ENCODE data around the gene ZBTB5. TPM values are rescaled to one million over a fixed set of nuclear protein-coding genes. Genes with fewer than 3 reads are reported as not detected.

Gene ZBTB5
- total and polyA plus RNA-seq, 2 of the 13 experiments (the other 11 are each of a cell fraction or from before 2014, with no cell fraction given), result 12.5 to 20.5 TPM

GRCh38 chr9:37417857-37418618 lies 47.2 kb downstream of the ZBTB5 start (continued):
- TF ChIP-seq, protein P1, sequence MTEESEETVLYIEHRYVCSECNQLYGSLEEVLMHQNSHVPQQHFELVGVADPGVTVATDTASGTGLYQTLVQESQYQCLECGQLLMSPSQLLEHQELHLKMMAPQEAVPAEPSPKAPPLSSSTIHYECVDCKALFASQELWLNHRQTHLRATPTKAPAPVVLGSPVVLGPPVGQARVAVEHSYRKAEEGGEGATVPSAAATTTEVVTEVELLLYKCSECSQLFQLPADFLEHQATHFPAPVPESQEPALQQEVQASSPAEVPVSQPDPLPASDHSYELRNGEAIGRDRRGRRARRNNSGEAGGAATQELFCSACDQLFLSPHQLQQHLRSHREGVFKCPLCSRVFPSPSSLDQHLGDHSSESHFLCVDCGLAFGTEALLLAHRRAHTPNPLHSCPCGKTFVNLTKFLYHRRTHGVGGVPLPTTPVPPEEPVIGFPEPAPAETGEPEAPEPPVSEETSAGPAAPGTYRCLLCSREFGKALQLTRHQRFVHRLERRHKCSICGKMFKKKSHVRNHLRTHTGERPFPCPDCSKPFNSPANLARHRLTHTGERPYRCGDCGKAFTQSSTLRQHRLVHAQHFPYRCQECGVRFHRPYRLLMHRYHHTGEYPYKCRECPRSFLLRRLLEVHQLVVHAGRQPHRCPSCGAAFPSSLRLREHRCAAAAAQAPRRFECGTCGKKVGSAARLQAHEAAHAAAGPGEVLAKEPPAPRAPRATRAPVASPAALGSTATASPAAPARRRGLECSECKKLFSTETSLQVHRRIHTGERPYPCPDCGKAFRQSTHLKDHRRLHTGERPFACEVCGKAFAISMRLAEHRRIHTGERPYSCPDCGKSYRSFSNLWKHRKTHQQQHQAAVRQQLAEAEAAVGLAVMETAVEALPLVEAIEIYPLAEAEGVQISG (CRISPR knock-in tag; IDR thresholded peaks at IDR 0.05), result 0 out of 2 replicates have a peak, but pooled peaks have one; percentile 22
- TF ChIP-seq LCORL (IDR thresholded peaks at IDR 0.05) (no peak), LCORL (CRISPR knock-in tag; IDR thresholded peaks at IDR 0.05) (no peak), ZNF709 (CRISPR knock-in tag; IDR thresholded peaks at IDR 0.05) (peak; percentile 77; the same call in 1 of the 2 replicates), ZNF567 (CRISPR knock-in tag; IDR thresholded peaks at IDR 0.05; ENCODE audit: borderline replicate concordance) (no peak), ZNF75D (CRISPR knock-in tag; IDR thresholded peaks at IDR 0.05; ENCODE audit: borderline replicate concordance) (no peak), SKIL (CRISPR knock-in tag; IDR thresholded peaks at IDR 0.05; ENCODE audit: borderline replicate concordance) (no peak), ADNP (CRISPR knock-in tag; IDR thresholded peaks at IDR 0.05) (0 out of 2 replicates have a peak, but pooled peaks have one; percentile 19), MAFK (conservative IDR thresholded peaks at IDR 0.05 in 1 of 2, IDR thresholded peaks at IDR 0.05 in 1 of 2; ENCODE audit: low read length in 2 of 2) (no peak), IRX3 (CRISPR knock-in tag; IDR thresholded peaks at IDR 0.05; ENCODE audit: borderline replicate concordance, low read depth) (no peak), REPIN1 (CRISPR knock-in tag; IDR thresholded peaks at IDR 0.05; ENCODE audit: borderline replicate concordance, low read depth) (peak; percentile 57; the same call in 1 of the 2 replicates), RBAK (CRISPR knock-in tag; IDR thresholded peaks at IDR 0.05) (no peak), ZFY (CRISPR knock-in tag; IDR thresholded peaks at IDR 0.05) (peak; percentile 44; the same call in 1 of the 2 replicates), ZNF10 (CRISPR knock-in tag; IDR thresholded peaks at IDR 0.05; ENCODE audit: borderline replicate concordance, low read depth) (no peak), ZNF768 (CRISPR knock-in tag; IDR thresholded peaks at IDR 0.05) (peak; percentile 94), ZMYM4 (CRISPR knock-in tag; IDR thresholded peaks at IDR 0.05) (peak; percentile 42; the same call in 1 of the 2 replicates), ZNF281 (CRISPR knock-in tag; IDR thresholded peaks at IDR 0.05; ENCODE audit: borderline replicate concordance) (peak; percentile 70; the same call in 1 of the 2 replicates), ARID2 (CRISPR knock-in tag; IDR thresholded peaks at IDR 0.05; ENCODE audit: borderline replicate concordance) (0 out of 2 replicates have a peak, but pooled peaks have one; percentile 55)
- TF ChIP-seq, protein P2, sequence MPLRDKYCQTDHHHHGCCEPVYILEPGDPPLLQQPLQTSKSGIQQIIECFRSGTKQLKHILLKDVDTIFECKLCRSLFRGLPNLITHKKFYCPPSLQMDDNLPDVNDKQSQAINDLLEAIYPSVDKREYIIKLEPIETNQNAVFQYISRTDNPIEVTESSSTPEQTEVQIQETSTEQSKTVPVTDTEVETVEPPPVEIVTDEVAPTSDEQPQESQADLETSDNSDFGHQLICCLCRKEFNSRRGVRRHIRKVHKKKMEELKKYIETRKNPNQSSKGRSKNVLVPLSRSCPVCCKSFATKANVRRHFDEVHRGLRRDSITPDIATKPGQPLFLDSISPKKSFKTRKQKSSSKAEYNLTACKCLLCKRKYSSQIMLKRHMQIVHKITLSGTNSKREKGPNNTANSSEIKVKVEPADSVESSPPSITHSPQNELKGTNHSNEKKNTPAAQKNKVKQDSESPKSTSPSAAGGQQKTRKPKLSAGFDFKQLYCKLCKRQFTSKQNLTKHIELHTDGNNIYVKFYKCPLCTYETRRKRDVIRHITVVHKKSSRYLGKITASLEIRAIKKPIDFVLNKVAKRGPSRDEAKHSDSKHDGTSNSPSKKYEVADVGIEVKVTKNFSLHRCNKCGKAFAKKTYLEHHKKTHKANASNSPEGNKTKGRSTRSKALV (CRISPR knock-in tag; IDR thresholded peaks at IDR 0.05), result no peak

All from HepG2 (cell line).